HG02798 (cell line): ENCODE data around the gene ACBD4.

ENCODE experiments used
- ATAC-seq: cut with Tn5 transposase; IDR thresholded peaks from one replicate; pipeline ENCODE4 v1.9.1; 2021; ENCODE audit warnings: mild to moderate bottlenecking; ENCODE audit not compliant: unreplicated experiment, poor library complexity

Gene ACBD4

GRCh38 chr17:45132572-45133463 lies 2.7 kb upstream of the ACBD4 start:
- peak; percentile 31 for ATAC-seq

- no peak for ATAC-seq
Measured at GRCh38 chr17:45135978-45136791, 698 bp downstream of the ACBD4 start.

GRCh38 chr17:45136846-45137560 lies 1.5 kb downstream of the ACBD4 start:
- ATAC-seq: no peak

- no peak for ATAC-seq
Measured at GRCh38 chr17:45137561-45138305, 2.2 kb downstream of the ACBD4 start.

- ATAC-seq: no peak
Measured at GRCh38 chr17:45138911-45139532, 3.5 kb downstream of the ACBD4 start.

GRCh38 chr17:45139533-45139920 lies 4.0 kb downstream of the ACBD4 start:
- ATAC-seq: no peak

GRCh38 chr17:45143094-45143670 lies 7.7 kb downstream of the ACBD4 start:
- no peak for ATAC-seq

- no peak for ATAC-seq
Measured at GRCh38 chr17:45143767-45144198, 8.3 kb downstream of the ACBD4 start.

- no peak for ATAC-seq
Measured at GRCh38 chr17:45144199-45145034, 8.9 kb downstream of the ACBD4 start.

GRCh38 chr17:45145035-45145389 lies 9.5 kb downstream of the ACBD4 start:
- ATAC-seq: no peak

- no peak for ATAC-seq
Measured at GRCh38 chr17:45146166-45146565, 10.7 kb downstream of the ACBD4 start.

GRCh38 chr17:45146592-45146889 lies 11.1 kb downstream of the ACBD4 start:
- no peak for ATAC-seq

- ATAC-seq: no peak
Measured at GRCh38 chr17:45146890-45147580, 11.5 kb downstream of the ACBD4 start.

- ATAC-seq: no peak
Measured at GRCh38 chr17:45147581-45148182, 12.2 kb downstream of the ACBD4 start.

- ATAC-seq: peak; percentile 77
Measured at GRCh38 chr17:45148183-45149036, 12.9 kb downstream of the ACBD4 start, which contains the start of gene HEXIM1. TSS of gene HEXIM1 (plus strand) at chr17:45148475. CDS start at chr17:45149191, 716 bp downstream.

GRCh38 chr17:45149037-45149668 lies 13.7 kb downstream of the ACBD4 start:
- peak; percentile 25 for ATAC-seq
